HG03342 (cell line): ENCODE results near the gene DEAF1.
A peak's percentile ranks its signal among the peaks of the same experiment; 100 is the strongest.
"Not testable (repeated sequence)": the region's sequence is repeated elsewhere in the genome, so short reads cannot be mapped to it uniquely, and the experiment has no call there.

Source experiments
- ATAC-seq: cut with Tn5 transposase; IDR thresholded peaks from one replicate; pipeline ENCODE4 v1.9.1; 2021; ENCODE audit warnings: mild to moderate bottlenecking, moderate library complexity; ENCODE audit not compliant: unreplicated experiment

DEAF1 gene

GRCh38 chr11:694563-695287, at the start of gene DEAF1:
Gene DEAF1, minus strand, starts transcription at chr11:695222. Its CDS starts 175 bp downstream, at chr11:695047.
- ATAC-seq, result peak; percentile 71

- ATAC-seq, result no peak
Observed at GRCh38 chr11:742571-743201, 47.7 kb upstream of the DEAF1 start.

- no peak for ATAC-seq
Observed at GRCh38 chr11:742156-742546, 47.1 kb upstream of the DEAF1 start.

- ATAC-seq, result not testable (repeated sequence)
Observed at GRCh38 chr11:737899-738298, 42.9 kb upstream of the DEAF1 start.

GRCh38 chr11:737366-737765, 42.3 kb upstream of the DEAF1 start:
- ATAC-seq, result no peak

- ATAC-seq, result not testable (repeated sequence)
Observed at GRCh38 chr11:734541-734940, 39.5 kb upstream of the DEAF1 start.

- ATAC-seq, result no peak
Observed at GRCh38 chr11:733072-733471, 38.0 kb upstream of the DEAF1 start.

GRCh38 chr11:729492-730074, 34.6 kb upstream of the DEAF1 start:
- no peak for ATAC-seq

- no peak for ATAC-seq
Observed at GRCh38 chr11:728901-729491, 34.0 kb upstream of the DEAF1 start.

- ATAC-seq, result no peak
Observed at GRCh38 chr11:727859-728748, 33.1 kb upstream of the DEAF1 start.

GRCh38 chr11:727281-727701, 32.3 kb upstream of the DEAF1 start:
- ATAC-seq, result no peak

- ATAC-seq, result no peak
Observed at GRCh38 chr11:726278-727220, 31.5 kb upstream of the DEAF1 start.

- ATAC-seq, result no peak
Observed at GRCh38 chr11:725624-726202, 30.7 kb upstream of the DEAF1 start.

GRCh38 chr11:724778-725386, 29.9 kb upstream of the DEAF1 start:
- no peak for ATAC-seq

GRCh38 chr11:724049-724777, 29.2 kb upstream of the DEAF1 start:
- no peak for ATAC-seq

GRCh38 chr11:723120-723883, 28.3 kb upstream of the DEAF1 start:
- ATAC-seq, result no peak

- ATAC-seq, result no peak
Observed at GRCh38 chr11:722346-722811, 27.4 kb upstream of the DEAF1 start.
